ENCODE data around the gene COLEC11.

DNA sequence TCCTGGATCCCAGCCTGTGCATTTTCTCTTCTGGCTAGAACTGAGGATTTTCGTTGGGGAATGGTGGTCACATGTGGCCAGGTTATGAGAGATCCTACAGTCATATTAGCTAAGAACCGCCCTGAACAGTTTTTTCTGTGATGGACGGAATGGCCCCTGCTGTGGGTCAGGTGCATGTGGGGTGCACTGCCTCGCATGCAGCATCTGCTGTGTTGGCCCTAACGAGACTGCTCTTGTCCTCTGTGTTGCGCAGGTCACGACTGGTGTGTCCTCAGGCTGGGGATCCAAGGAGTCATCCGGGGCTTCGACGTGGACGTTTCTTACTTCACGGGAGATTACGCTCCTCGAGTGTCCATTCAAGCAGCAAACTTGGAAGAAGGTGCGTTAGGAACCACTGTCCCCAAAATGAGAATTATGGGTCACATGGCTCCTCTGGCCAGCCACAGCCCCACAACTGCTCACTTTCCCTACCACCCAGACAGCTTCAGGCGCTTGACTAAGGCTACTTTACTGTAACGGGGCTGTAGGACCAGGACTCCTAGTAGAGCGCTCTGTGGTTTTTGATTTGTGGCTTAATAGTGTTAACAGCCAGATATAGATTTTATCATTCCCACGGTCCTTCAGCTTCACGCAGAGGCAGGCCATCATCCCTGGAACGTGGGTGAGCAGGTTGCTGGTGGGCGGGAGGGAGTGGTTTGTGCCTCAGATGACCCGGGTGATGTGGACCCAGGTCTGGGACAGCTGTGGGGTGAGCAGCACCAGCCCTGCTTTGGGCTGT, 84.9 kb downstream of the COLEC11 start:
- TF ChIP-seq, protein P1, sequence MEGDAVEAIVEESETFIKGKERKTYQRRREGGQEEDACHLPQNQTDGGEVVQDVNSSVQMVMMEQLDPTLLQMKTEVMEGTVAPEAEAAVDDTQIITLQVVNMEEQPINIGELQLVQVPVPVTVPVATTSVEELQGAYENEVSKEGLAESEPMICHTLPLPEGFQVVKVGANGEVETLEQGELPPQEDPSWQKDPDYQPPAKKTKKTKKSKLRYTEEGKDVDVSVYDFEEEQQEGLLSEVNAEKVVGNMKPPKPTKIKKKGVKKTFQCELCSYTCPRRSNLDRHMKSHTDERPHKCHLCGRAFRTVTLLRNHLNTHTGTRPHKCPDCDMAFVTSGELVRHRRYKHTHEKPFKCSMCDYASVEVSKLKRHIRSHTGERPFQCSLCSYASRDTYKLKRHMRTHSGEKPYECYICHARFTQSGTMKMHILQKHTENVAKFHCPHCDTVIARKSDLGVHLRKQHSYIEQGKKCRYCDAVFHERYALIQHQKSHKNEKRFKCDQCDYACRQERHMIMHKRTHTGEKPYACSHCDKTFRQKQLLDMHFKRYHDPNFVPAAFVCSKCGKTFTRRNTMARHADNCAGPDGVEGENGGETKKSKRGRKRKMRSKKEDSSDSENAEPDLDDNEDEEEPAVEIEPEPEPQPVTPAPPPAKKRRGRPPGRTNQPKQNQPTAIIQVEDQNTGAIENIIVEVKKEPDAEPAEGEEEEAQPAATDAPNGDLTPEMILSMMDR (IDR thresholded peaks at IDR 0.05 in 8 of 11, conservative IDR thresholded peaks at IDR 0.05 in 3 of 11) = no peak
- TF ChIP-seq POLR2AphosphoS5 (IDR thresholded peaks at IDR 0.05) = no peak

Data from spleen (tissue), 7 donors.